GM11168 (cell line): ENCODE data around the gene MPI.

ENCODE experiments used
- in situ Hi-C: fragments of 300-500 bp; cut with MboI; formaldehyde crosslinking; loops from one replicate; pipeline ENCODE4 v1.12.0; 2022; ENCODE audit warnings: low sequenced_read_pairs; ENCODE audit not compliant: unreplicated experiment

The MPI gene

GRCh38 chr15:74889883-74890664 lies at the start of gene MPI:
MPI (plus strand) TSS chr15:74890042; CDS start chr15:74890074, 32 bp downstream.
- in situ Hi-C loops, result no loop called here

- in situ Hi-C loops, result no loop called here
Observed at GRCh38 chr15:74840851-74841775, 48.7 kb upstream of the MPI start.

GRCh38 chr15:74841891-74842373 lies 47.9 kb upstream of the MPI start:
- in situ Hi-C loops, result no loop called here

GRCh38 chr15:74842581-74843444 lies 47.0 kb upstream of the MPI start, which contains the start of gene ULK3:
ULK3 (minus strand) TSS chr15:74843156; CDS start chr15:74843105, 51 bp downstream.
- in situ Hi-C loops, result no loop called here

GRCh38 chr15:74843445-74843828 lies 46.4 kb upstream of the MPI start:
- in situ Hi-C loops, result no loop called here

GRCh38 chr15:74843891-74844299 lies 45.9 kb upstream of the MPI start:
- in situ Hi-C loops, result no loop called here

GRCh38 chr15:74844319-74845207 lies 45.3 kb upstream of the MPI start:
- in situ Hi-C loops, result no loop called here

GRCh38 chr15:74845208-74845568 lies 44.7 kb upstream of the MPI start:
- in situ Hi-C loops, result no loop called here

GRCh38 chr15:74845581-74845980 lies 44.3 kb upstream of the MPI start:
- in situ Hi-C loops, result no loop called here

- in situ Hi-C loops, result no loop called here
Observed at GRCh38 chr15:74847432-74847831, 42.4 kb upstream of the MPI start.

- in situ Hi-C loops, result no loop called here
Observed at GRCh38 chr15:74850393-74850792, 39.4 kb upstream of the MPI start.

GRCh38 chr15:74851960-74852359 lies 37.9 kb upstream of the MPI start:
- in situ Hi-C loops, result no loop called here

GRCh38 chr15:74854453-74855022 lies 35.3 kb upstream of the MPI start:
- in situ Hi-C loops, result no loop called here

- in situ Hi-C loops, result no loop called here
Observed at GRCh38 chr15:74855857-74856256, 34.0 kb upstream of the MPI start.

GRCh38 chr15:74856537-74856936 lies 33.3 kb upstream of the MPI start:
- in situ Hi-C loops, result no loop called here

GRCh38 chr15:74857082-74857655 lies 32.7 kb upstream of the MPI start:
- in situ Hi-C loops, result no loop called here

GRCh38 chr15:74857671-74858368 lies 32.0 kb upstream of the MPI start:
- in situ Hi-C loops, result no loop called here

- in situ Hi-C loops, result no loop called here
Observed at GRCh38 chr15:74858369-74858740, 31.5 kb upstream of the MPI start.
